Mononuclear cell (primary cell): ENCODE measurements around the gene ANKRD40. TPM values are rescaled to one million over a fixed set of nuclear protein-coding genes. Genes with fewer than 3 reads are reported as not detected.
A peak's percentile ranks its signal among the peaks of the same experiment; 100 is the strongest.
"Not testable (repeated sequence)": the region's sequence is repeated elsewhere in the genome, so short reads cannot be mapped to it uniquely, and the experiment has no call there.

Source experiments
- H3K27me3 ChIP-seq: 2 replicates; pipeline ENCODE4 v1.6.0; 2011; ENCODE audit warnings: low read length, control low read depth; ENCODE audit not compliant: insufficient read depth
- H3K4me1 ChIP-seq: 2 replicates; pipeline ENCODE4 v1.5.1; 2011; ENCODE audit warnings: mild to moderate bottlenecking, low read length, control low read depth; ENCODE audit not compliant: insufficient read depth
- H3K4me3 ChIP-seq: 2 replicates; pipeline ENCODE4 v1.5.1; 2011; ENCODE audit warnings: mild to moderate bottlenecking, low read length, moderate library complexity
- H3K9me3 ChIP-seq: 2 replicates; pipeline ENCODE4 v1.5.1; 2011; ENCODE audit warnings: low read depth, mild to moderate bottlenecking, control low read depth, low read length
- total RNA-seq: library from RNA; depleted of rRNA; stranded (reverse); fragments of >200 nt; gene quantifications from one replicate; pipeline ENCODE4 v1.2.3, GENCODE V29; 2012

Gene ANKRD40
- total RNA-seq = 22.5 TPM

- Histone ChIP-seq H3K4me3 (peak within 1 kb of the TSS; percentile 61), H3K4me1 (peaks cover 39% of the 10 kb centered on the region), H3K9me3 (no peaks in the 10 kb centered on the region), H3K27me3 (no peaks in the 10 kb centered on the region)
These were observed at the start of gene ANKRD40 for GRCh38 chr17:50707289-50708049. ANKRD40 (minus strand) TSS chr17:50707914; CDS start chr17:50707654, 260 bp downstream.

- Histone ChIP-seq H3K27me3 (no peaks in the 10 kb centered on the region), H3K9me3 (no peaks in the 10 kb centered on the region), H3K4me3 (no peak overlapping the region), H3K4me1 (no peaks in the 10 kb centered on the region)
These were observed 46.8 kb upstream of the ANKRD40 start for GRCh38 chr17:50754521-50754920.

GRCh38 chr17:50749245-50749644, 41.5 kb upstream of the ANKRD40 start:
- no peaks in the 10 kb centered on the region for H3K9me3 ChIP-seq
- no peak overlapping the region for H3K4me3 ChIP-seq
- H3K27me3 ChIP-seq = no peaks in the 10 kb centered on the region
- H3K4me1 ChIP-seq = no peaks in the 10 kb centered on the region

- no peaks in the 10 kb centered on the region for H3K27me3 ChIP-seq
- no peaks in the 10 kb centered on the region for H3K4me1 ChIP-seq
- H3K4me3 ChIP-seq = no peak overlapping the region
- H3K9me3 ChIP-seq = no peaks in the 10 kb centered on the region
These were observed 37.9 kb upstream of the ANKRD40 start for GRCh38 chr17:50745631-50746030.

- Histone ChIP-seq H3K4me3 (no peak overlapping the region), H3K4me1 (peaks cover 10% of the 10 kb centered on the region), H3K27me3 (no peaks in the 10 kb centered on the region)
These were observed 31.4 kb upstream of the ANKRD40 start for GRCh38 chr17:50739098-50739497.

GRCh38 chr17:50737118-50737698, 29.5 kb upstream of the ANKRD40 start:
- no peak overlapping the region for H3K4me3 ChIP-seq

More at GRCh38 chr17:50739098-50739497, 31.4 kb upstream of the ANKRD40 start:
- H3K9me3 ChIP-seq = no peaks in the 10 kb centered on the region

GRCh38 chr17:50735287-50735686, 27.6 kb upstream of the ANKRD40 start:
- no peaks in the 10 kb centered on the region for H3K27me3 ChIP-seq
- no peaks in the 10 kb centered on the region for H3K9me3 ChIP-seq
- H3K4me1 ChIP-seq = peaks cover 29% of the 10 kb centered on the region
- H3K4me3 ChIP-seq = no peak overlapping the region

More at GRCh38 chr17:50737118-50737698, 29.5 kb upstream of the ANKRD40 start:
- Histone ChIP-seq H3K9me3 (no peaks in the 10 kb centered on the region), H3K4me1 (peaks cover 10% of the 10 kb centered on the region), H3K27me3 (no peaks in the 10 kb centered on the region)

GRCh38 chr17:50731575-50732460, 24.1 kb upstream of the ANKRD40 start:
- no peaks in the 10 kb centered on the region for H3K27me3 ChIP-seq
- H3K4me3 ChIP-seq = no peak overlapping the region
- no peaks in the 10 kb centered on the region for H3K9me3 ChIP-seq
- H3K4me1 ChIP-seq = peaks cover 43% of the 10 kb centered on the region

- no peak overlapping the region for H3K4me3 ChIP-seq
- peaks cover 49% of the 10 kb centered on the region for H3K4me1 ChIP-seq
- H3K9me3 ChIP-seq = no peaks in the 10 kb centered on the region
- no peaks in the 10 kb centered on the region for H3K27me3 ChIP-seq
These were observed 21.4 kb upstream of the ANKRD40 start for GRCh38 chr17:50728881-50729765.

GRCh38 chr17:50728112-50728429, 20.4 kb upstream of the ANKRD40 start:
- H3K9me3 ChIP-seq = no peaks in the 10 kb centered on the region
- peaks cover 55% of the 10 kb centered on the region for H3K4me1 ChIP-seq
- H3K27me3 ChIP-seq = no peaks in the 10 kb centered on the region
- H3K4me3 ChIP-seq = no peak overlapping the region

- H3K4me3 ChIP-seq = no peak overlapping the region
- peaks cover 63% of the 10 kb centered on the region for H3K4me1 ChIP-seq
These were observed 18.3 kb upstream of the ANKRD40 start for GRCh38 chr17:50725769-50726655.

GRCh38 chr17:50724622-50725021, 16.9 kb upstream of the ANKRD40 start:
- H3K27me3 ChIP-seq, H3K9me3 ChIP-seq, H3K4me3 ChIP-seq: not testable (repeated sequence)
- peaks cover 56% of the 10 kb centered on the region for H3K4me1 ChIP-seq

More at GRCh38 chr17:50725769-50726655, 18.3 kb upstream of the ANKRD40 start:
- Histone ChIP-seq H3K27me3 (no peaks in the 10 kb centered on the region), H3K9me3 (no peaks in the 10 kb centered on the region)

GRCh38 chr17:50722746-50723145, 15.0 kb upstream of the ANKRD40 start:
- Histone ChIP-seq H3K27me3 (no peaks in the 10 kb centered on the region), H3K4me1 (peaks cover 62% of the 10 kb centered on the region), H3K9me3 (no peaks in the 10 kb centered on the region), H3K4me3 (no peak overlapping the region)
